C4-2B (cell line): Measurements from ENCODE around the gene TIMP4.
A peak's percentile ranks its signal among the peaks of the same experiment; 100 is the strongest.

Experiments used
- H3K27ac ChIP-seq: fragments of 450-650 bp; 2 replicates; pipeline ENCODE4 v1.5.1; 2017
- CTCF ChIP-seq: fragments of 450-650 bp; conservative IDR thresholded peaks from 2 replicates; pipeline ENCODE4 v1.5.1; 2017; ENCODE audit warnings: mild to moderate bottlenecking
- ZFX ChIP-seq: fragments of 450-650 bp; IDR thresholded peaks from 2 replicates; pipeline ENCODE4 v1.6.1; 2017

TIMP4 gene

GRCh38 chr3:12142476-12142875, 16.2 kb downstream of the TIMP4 start:
- H3K27ac ChIP-seq = no peak overlapping the region
- no peak for TF ChIP-seq ZFX
- no peak for TF ChIP-seq CTCF

- no peak for TF ChIP-seq ZFX
- TF ChIP-seq CTCF = no peak
- H3K27ac ChIP-seq = no peak overlapping the region
Measured at GRCh38 chr3:12141350-12141749, 17.4 kb downstream of the TIMP4 start.

GRCh38 chr3:12139111-12139511, 19.6 kb downstream of the TIMP4 start:
- TF ChIP-seq CTCF = peak; percentile 13; the same call in 1 of the 2 replicates
- TF ChIP-seq ZFX = no peak
- no peak overlapping the region for H3K27ac ChIP-seq

- H3K27ac ChIP-seq = no peak overlapping the region
Measured at GRCh38 chr3:12138044-12138443, 20.7 kb downstream of the TIMP4 start.

GRCh38 chr3:12136371-12136770, 22.3 kb downstream of the TIMP4 start:
- TF ChIP-seq CTCF (no peak), ZFX (no peak)
- H3K27ac ChIP-seq = no peak overlapping the region

More at GRCh38 chr3:12138044-12138443, 20.7 kb downstream of the TIMP4 start:
- TF ChIP-seq CTCF (peak; percentile 74), ZFX (no peak)

GRCh38 chr3:12135029-12135657, 23.6 kb downstream of the TIMP4 start:
- TF ChIP-seq CTCF (peak; percentile 89), ZFX (no peak)
- no peak overlapping the region for H3K27ac ChIP-seq

- TF ChIP-seq CTCF = no peak
- no peak for TF ChIP-seq ZFX
- no peak overlapping the region for H3K27ac ChIP-seq
Measured at GRCh38 chr3:12132881-12133280, 25.8 kb downstream of the TIMP4 start.
